ENCODE measurements around the gene PTGR2.

GRCh38 chr14:73823339-73823885, 28.2 kb upstream of the PTGR2 start:
- no peak for TF ChIP-seq CTCF (IDR thresholded peaks at IDR 0.05; ENCODE audit: low read depth, low read length)
- TF ChIP-seq EZH2phosphoT487 (IDR thresholded peaks at IDR 0.05; ENCODE audit: low read depth), result no peak
